GM21423 (cell line): ENCODE measurements around the gene LCN12.
A peak's percentile ranks its signal among the peaks of the same experiment; 100 is the strongest.

Source experiments
- ATAC-seq: cut with Tn5 transposase; IDR thresholded peaks from one replicate; pipeline ENCODE4 v1.9.1; 2021; ENCODE audit warnings: mild to moderate bottlenecking, moderate library complexity; ENCODE audit not compliant: unreplicated experiment

Gene LCN12

GRCh38 chr9:136944519-136945332, 7.3 kb upstream of the LCN12 start, which contains the start of the genes C8G and FBXW5:
Gene C8G, plus strand, starts transcription at chr9:136945243. Its CDS starts 78 bp downstream, at chr9:136945321.
Gene FBXW5, minus strand, starts transcription at chr9:136944738. Its CDS starts 655 bp downstream, at chr9:136944083.
- peak; percentile 79 for ATAC-seq

GRCh38 chr9:136945333-136946227, 6.5 kb upstream of the LCN12 start:
- no peak for ATAC-seq

- ATAC-seq, result no peak
Observed at GRCh38 chr9:136946228-136947027, 5.6 kb upstream of the LCN12 start.

DNA sequence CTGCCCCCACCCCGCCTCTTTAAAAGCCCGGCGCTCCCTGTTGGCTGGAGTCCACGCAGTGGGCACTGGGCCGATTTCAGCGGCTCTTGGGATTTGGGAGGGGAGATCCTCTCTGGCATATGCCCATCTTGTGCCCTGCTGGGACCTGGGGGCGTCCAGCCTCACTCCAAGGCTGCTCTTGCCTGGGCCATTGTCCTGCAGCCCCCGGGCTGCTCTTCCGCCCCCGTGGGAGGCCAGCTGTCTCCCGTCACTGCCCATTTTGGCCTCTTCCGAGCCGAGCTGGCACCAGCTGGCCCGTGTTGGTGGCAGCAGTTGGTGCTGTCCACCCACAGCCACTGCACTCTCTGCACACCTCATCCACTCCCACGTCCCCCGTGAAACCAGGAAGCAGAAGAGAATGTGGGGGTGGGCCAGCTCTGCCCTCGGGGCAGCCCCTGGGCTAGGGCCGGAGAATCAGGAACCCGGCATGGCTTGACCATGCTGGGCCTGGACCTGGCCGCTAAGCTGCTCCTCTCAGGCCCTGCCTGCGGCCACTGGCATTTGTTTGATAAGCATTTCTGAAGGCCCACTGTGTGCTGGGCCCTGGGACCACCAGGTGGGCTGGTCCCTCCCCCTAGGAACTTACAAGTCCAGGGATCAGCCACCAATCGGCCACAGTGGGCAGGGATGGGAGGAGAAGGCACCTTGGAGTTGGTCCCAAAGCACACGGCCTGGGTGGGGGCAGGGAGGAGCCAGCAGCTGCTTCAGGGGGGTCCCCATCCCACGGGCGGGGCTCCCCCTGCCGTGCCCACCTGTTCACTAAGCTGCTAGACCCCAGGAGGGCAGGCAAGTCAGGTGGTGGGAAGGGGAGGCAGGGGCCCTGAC, 4.8 kb upstream of the LCN12 start:
- ATAC-seq, result no peak

GRCh38 chr9:136947955-136948510, 4.0 kb upstream of the LCN12 start:
- no peak for ATAC-seq

- ATAC-seq, result no peak
Observed at GRCh38 chr9:136949239-136949816, 2.7 kb upstream of the LCN12 start.

- peak; percentile 85 for ATAC-seq
Observed at GRCh38 chr9:136949817-136950655, 2.0 kb upstream of the LCN12 start.

DNA sequence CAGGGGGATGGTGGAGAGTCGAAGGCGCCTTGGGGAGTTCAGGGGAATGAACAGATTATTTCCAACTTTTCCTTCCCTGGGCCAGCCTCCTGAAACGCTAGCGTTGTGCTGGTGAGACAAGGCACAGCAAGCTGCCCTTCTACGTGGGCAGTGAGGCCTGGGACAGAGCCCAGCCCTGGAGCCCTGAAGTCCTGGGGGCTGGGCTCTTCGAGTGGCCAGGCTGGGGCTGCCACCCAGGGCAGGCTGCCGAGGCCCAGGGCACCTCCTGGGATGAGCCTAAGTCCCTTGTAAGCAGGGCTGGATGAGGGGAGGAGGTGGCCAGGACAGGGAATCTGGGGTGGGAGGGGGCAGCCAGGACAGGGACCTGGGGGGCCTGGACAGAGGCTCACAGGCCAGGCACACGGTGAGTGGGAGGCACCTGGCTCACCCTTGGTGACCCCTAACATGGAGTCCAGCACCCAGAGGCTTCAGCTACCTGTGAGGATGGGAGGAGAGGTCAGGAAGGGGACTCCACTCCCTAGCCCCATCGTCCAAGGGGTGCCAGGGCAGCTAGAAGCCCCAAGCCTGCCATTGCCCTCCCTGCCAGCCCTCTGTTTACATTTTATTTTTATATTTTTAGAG, 1.3 kb upstream of the LCN12 start:
- ATAC-seq, result no peak

DNA sequence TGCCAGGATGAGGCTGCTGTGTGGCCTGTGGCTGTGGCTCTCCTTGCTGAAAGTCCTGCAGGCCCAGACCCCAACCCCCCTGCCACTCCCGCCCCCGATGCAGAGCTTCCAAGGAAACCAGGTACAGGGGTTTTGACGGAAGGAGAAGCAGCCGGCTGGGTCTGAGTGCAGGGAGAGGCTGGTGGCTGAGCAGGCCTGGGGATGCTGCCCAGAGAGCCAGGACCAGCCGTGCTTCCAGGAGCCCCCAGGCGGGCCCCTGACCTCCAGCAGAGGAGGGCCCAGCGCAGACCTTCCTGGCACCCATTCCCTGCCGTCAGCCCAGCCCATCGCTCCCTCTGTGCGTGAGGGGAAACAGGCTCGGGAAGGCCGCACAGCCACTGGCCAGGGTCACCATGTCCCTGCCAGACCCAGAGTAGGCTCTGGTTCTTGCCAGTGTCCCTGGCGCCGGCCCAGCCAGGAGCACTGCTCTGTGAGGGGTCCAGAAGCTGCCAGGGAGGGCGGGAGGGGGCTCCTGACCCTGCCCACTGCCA, 313 bp downstream of the LCN12 start:
- ATAC-seq, result no peak

- no peak for ATAC-seq
Observed at GRCh38 chr9:136952876-136953770, 1.1 kb downstream of the LCN12 start.

GRCh38 chr9:136953771-136954269, 1.7 kb downstream of the LCN12 start:
- no peak for ATAC-seq

GRCh38 chr9:136954270-136955083, 2.4 kb downstream of the LCN12 start:
- no peak for ATAC-seq

DNA sequence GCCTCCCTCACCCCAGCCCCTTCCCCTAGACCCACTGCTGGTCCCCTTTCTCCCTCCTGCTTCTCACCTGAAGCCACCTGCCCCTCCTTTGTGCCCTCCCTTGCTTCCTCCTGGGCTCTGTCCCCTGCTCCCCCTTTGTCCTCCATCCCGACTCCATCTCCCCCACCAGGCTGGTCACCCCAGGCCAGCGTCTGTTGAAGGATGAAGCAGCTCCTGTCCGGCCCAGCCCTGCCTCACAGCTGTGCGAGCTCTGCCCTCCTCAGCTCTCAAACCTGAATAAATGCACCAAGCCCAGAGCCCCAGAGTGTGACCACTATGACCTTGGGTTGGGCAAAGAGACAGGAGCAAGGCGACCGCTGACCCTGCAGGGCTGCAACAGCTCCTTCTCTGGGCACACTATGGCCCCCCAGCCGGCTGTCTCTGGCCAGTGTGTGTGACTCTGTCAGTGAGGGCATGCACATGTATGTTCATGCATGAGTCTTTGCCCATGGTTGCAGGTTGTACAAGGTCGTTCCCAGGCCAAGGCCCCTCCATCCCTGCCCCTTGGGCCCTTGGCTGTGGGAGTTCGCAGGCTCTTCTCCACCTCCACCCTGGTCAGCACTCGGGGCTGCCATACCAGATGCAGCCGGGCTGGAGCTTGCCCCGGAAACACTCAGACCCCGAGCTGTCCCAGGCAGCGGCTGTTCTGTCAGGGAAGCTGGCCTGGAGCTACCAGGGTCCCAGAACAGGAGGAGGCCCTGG, 3.3 kb downstream of the LCN12 start:
- ATAC-seq, result no peak

GRCh38 chr9:136955943-136956335, 3.9 kb downstream of the LCN12 start:
- ATAC-seq, result no peak

GRCh38 chr9:136956604-136957003, 4.5 kb downstream of the LCN12 start:
- ATAC-seq, result no peak
